Memory B cell (primary cell): ENCODE data around the gene TMEM107.
"Not testable (repeated sequence)": the region's sequence is repeated elsewhere in the genome, so short reads cannot be mapped to it uniquely, and the experiment has no call there.

Source experiments
- ATAC-seq: fragments of 150-1000 bp; cut with Tn5 transposase; 2 replicates; pipeline ENCODE4 v1.10.0; 2021; ENCODE audit warnings: low read depth, mild to moderate bottlenecking, moderate library complexity
- DNase-seq, 2 donors: peaks; one replicate each; pipeline ENCODE4 v3.0.0; 2022; ENCODE audit warnings: low spot score in 2 of 2
- H3K27ac Mint-ChIP-seq: one replicate; pipeline ENCODE4 v1.8.0; 2022; ENCODE audit warnings: mild to moderate bottlenecking, moderate library complexity, mixed read lengths
- H3K27me3 Mint-ChIP-seq: one replicate; pipeline ENCODE4 v1.8.0; 2022; ENCODE audit warnings: mixed read lengths
- H3K36me3 Mint-ChIP-seq: one replicate; pipeline ENCODE4 v1.8.0; 2022; ENCODE audit warnings: mild to moderate bottlenecking, mixed read lengths
- H3K4me1 Mint-ChIP-seq: one replicate; pipeline ENCODE4 v1.8.0; 2022; ENCODE audit warnings: mixed read lengths
- H3K4me3 Mint-ChIP-seq: one replicate; pipeline ENCODE4 v1.8.0; 2022; ENCODE audit warnings: mild to moderate bottlenecking, moderate library complexity, mixed read lengths
- H3K9me3 Mint-ChIP-seq: one replicate; pipeline ENCODE4 v1.8.0; 2022; ENCODE audit warnings: mixed read lengths

TMEM107 gene

DNA sequence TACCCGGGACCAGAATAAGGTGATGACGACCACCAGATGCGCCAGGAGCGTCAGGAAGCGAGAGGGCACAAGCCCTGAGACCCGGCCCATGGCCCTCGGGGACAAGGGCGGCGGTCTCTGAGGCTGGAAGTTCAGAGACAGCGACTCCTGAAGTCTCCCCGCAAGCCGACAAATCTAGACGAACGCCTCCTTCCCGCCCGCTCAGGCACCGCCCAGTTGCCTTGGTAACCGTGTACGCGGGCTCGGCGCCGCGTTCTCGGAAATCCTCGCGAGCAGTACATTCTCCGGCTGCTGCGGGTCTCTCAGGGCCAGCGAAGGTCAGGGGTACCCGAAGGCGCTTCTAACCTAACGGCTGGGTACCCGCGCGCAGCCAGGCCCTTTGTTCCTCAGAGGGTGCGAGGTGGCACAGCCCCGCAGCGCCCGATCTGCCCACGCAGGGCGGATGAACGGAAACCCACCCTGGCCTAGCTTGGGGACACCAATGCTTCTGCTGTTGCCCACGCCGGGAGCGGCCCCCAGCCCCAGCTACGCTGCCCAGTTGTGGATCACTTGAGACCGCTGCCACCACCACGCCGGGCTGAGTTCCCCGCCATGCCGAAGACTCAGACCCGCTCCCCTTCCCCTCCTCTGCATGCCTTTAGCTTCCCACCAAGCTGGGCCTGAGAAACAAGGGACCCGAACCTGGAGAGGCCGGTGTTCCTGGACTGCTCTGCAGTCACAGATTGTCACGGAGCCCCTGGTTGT, at the start of gene TMEM107:
TMEM107 (minus strand) TSS at position 184 of the 744 bp plus-strand sequence; CDS start at position 90, 94 bp downstream.
- Mint-ChIP-seq H3K9me3 (no peaks in the 10 kb centered on the region), H3K4me3 (peak within 1 kb of the TSS; percentile 92), H3K36me3 (no peaks in the 10 kb centered on the region), H3K27ac (peak within 1 kb of the TSS; percentile 80), H3K4me1 (peaks cover 37% of the 10 kb centered on the region), H3K27me3 (no peaks in the 10 kb centered on the region)
- ATAC-seq (peak; percentile 48), DNase-seq (peak; percentile 79 to 81)

DNA sequence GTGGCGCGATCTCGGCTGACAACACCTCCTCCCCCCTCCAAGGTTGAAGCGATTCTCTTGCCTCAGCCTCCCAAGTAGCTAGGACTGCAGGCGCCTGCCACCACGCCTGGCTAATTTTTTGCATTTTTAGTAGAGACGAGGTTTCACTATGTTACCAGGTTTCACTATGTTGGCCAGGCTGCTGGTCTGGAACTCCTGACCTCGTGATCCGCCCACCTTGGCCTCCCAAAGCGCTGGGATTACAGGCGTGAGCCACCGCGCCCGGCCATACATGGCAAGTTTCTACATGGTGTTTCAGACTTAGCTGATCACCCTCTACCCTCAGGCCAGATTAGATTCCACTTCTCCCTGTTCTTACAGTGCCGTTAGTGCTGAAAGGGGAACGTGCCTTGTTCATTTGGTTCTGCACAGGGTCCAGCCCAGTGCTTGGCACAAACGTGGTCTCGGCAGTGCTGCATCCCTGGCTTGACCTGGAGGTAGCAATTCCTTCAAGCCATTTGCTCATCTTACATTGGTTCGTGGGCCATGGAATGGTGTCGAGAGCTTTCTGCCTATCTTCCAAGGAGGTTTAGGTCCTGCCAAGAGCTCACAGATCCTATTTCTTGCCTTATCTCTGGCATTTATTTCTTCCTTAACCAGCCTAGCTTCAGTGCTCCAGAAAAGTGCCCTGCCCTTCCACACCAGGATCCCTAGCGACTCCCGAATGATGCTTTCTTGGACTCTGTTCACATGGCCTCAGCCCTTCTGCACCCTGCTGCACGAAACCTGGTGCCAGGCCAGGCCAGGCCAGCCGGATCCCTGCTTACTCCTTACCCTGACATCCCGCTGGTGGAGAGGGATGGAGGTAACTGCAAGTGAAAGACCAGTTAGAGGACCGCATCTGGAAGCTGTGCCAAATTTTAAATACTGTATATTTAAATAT, 49.0 kb upstream of the TMEM107 start:
- peak overlapping the region; percentile 100 for H3K27ac Mint-ChIP-seq
- H3K36me3 Mint-ChIP-seq = peaks cover 27% of the 10 kb centered on the region
- no peaks in the 10 kb centered on the region for H3K27me3 Mint-ChIP-seq
- H3K4me1 Mint-ChIP-seq = peaks cover 46% of the 10 kb centered on the region
- H3K9me3 Mint-ChIP-seq = no peaks in the 10 kb centered on the region
- peak overlapping the region; percentile 39 for H3K4me3 Mint-ChIP-seq
- DNase-seq (no peak), ATAC-seq (no peak)

DNA sequence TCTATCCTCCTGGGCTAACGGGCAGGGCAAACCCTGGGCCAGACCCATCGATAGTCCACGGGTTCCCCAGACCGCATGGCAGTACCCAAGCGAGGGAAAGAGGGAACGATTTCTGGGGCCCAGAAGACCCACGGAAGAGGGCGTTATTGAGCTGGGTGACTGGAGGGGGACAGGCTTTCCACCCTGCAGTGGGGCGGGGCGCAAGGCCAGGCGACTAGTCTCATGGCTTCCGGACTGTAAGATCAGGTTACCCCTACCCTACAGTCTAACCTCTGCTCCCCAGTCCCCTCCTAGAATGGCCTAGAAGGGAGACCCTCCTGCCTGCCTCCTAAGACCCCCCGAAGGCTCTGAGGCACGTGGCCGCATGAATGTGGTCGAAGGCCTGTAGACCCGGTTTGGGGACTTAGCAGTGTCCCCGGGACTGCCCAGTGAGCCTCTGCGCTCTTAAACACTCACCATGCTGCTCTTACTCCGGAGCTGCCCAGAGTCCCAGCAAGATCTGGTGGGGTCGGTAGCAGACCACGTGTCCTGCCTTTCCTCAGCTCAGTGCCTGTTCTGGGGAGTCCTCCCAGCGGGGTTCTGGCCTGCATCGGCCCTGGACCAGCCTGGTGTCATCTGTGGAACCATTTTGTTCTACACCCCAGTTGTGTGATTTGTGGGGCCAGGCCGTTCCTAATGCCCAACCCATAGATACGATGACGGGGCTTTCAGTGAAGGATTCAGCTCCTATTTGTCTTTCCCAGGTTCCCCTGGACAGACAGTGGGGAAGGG, 47.4 kb upstream of the TMEM107 start:
- H3K27me3 Mint-ChIP-seq = no peaks in the 10 kb centered on the region
- H3K9me3 Mint-ChIP-seq = no peaks in the 10 kb centered on the region
- peaks cover 17% of the 10 kb centered on the region for H3K36me3 Mint-ChIP-seq
- peak overlapping the region; percentile 94 for H3K4me3 Mint-ChIP-seq
- H3K27ac Mint-ChIP-seq = peak overlapping the region; percentile 100
- peak; percentile 3 for ATAC-seq
- no peak for DNase-seq
- H3K4me1 Mint-ChIP-seq = peaks cover 49% of the 10 kb centered on the region

DNA sequence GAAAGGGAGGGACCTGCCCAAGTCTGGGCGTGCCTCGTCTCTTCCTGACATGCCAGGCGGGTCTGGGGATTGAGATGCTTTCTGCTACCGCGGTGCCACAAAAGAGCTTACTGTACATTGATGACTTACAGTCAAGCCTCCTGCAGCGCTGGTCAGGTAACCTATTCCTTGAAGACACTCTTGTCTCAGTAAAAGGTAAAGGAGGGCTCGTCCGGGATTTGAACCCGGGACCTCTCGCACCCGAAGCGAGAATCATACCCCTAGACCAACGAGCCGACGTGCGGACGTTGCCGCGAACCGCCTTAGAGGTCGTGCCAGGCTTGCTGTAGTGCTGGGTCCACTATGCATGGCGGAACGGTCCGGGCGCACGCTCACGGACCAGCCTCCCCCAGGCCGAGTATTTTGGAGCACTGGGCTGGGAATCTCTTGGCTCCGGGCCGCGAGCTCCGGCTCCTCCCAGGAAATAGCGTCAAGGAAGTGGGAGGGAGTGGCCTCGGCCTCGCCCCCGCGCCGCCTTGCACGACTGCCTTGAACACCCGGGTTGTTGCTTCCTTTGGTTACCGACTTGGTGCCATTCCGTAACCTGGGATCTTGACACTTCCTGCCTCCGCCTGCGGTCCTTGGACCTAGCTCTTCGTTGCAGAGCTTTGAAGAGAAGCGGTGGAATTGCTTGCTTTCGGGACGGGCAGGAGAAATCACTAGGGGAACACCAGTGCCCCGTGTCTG, 46.6 kb upstream of the TMEM107 start:
- Mint-ChIP-seq H3K27me3 (no peaks in the 10 kb centered on the region), H3K4me1 (peaks cover 52% of the 10 kb centered on the region), H3K4me3 (peak overlapping the region; percentile 94), H3K9me3 (no peaks in the 10 kb centered on the region), H3K27ac (peak overlapping the region; percentile 100), H3K36me3 (peaks cover 16% of the 10 kb centered on the region)
- DNase-seq (peak; percentile 86 to 94), ATAC-seq (peak; percentile 47)

DNA sequence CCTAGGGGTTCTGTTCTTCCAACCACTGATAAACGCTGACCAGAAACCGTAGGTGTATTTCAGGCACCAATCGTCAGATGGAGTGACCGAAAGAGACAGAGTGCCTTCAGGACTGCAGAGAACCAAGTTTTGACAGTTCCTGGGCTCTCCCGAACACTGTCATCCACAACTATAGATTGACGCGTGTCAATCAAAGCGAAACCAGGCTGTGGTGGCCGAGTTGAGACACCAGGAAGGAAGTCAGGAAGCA, 46.1 kb upstream of the TMEM107 start:
- H3K27me3 Mint-ChIP-seq = no peaks in the 10 kb centered on the region
- DNase-seq (no peak), ATAC-seq (peak; percentile 46)
- H3K4me1 Mint-ChIP-seq = peaks cover 49% of the 10 kb centered on the region
- H3K27ac Mint-ChIP-seq = peak overlapping the region; percentile 100
- H3K4me3 Mint-ChIP-seq = peak overlapping the region; percentile 94
- no peaks in the 10 kb centered on the region for H3K9me3 Mint-ChIP-seq
- peaks cover 11% of the 10 kb centered on the region for H3K36me3 Mint-ChIP-seq

DNA sequence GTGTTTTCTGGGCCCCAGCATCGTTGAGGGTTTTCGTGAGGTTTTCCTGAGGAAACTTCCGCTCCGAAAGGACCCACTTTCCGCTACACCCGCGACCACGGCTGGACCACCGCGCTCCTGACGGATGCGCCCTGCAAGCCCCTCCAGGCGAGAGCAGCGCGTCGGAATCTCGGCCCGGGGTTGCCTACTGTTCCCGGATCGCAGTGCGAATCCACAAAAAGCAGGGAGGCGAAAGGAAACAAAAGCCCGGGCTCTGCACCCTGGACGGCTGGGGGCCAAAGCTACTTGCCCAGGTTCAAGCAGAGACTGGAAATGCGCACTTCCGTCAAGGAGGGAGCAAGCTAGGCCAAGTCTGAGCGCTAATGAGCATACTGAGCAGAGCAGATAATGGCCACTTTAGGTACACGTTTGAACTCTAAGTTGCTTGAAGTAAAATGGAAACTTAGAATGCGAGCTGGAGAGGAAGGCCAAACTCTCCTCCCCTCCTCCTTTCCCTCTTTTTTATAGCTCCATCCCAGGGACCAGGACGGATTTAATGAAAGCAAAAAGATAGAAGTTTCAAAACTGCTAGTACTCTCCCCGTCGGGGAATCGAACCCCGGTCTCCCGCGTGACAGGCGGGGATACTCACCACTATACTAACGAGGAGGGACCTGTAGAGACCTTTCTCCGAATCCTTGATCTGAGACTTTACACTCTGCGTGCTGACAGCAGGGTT, 45.6 kb upstream of the TMEM107 start:
- Mint-ChIP-seq H3K4me3 (peak overlapping the region; percentile 94), H3K9me3 (no peaks in the 10 kb centered on the region), H3K4me1 (peaks cover 45% of the 10 kb centered on the region), H3K27ac (peak overlapping the region; percentile 100), H3K36me3 (peaks cover 7% of the 10 kb centered on the region), H3K27me3 (no peaks in the 10 kb centered on the region)
- DNase-seq (peak; percentile 95), ATAC-seq (peak; percentile 61)

DNA sequence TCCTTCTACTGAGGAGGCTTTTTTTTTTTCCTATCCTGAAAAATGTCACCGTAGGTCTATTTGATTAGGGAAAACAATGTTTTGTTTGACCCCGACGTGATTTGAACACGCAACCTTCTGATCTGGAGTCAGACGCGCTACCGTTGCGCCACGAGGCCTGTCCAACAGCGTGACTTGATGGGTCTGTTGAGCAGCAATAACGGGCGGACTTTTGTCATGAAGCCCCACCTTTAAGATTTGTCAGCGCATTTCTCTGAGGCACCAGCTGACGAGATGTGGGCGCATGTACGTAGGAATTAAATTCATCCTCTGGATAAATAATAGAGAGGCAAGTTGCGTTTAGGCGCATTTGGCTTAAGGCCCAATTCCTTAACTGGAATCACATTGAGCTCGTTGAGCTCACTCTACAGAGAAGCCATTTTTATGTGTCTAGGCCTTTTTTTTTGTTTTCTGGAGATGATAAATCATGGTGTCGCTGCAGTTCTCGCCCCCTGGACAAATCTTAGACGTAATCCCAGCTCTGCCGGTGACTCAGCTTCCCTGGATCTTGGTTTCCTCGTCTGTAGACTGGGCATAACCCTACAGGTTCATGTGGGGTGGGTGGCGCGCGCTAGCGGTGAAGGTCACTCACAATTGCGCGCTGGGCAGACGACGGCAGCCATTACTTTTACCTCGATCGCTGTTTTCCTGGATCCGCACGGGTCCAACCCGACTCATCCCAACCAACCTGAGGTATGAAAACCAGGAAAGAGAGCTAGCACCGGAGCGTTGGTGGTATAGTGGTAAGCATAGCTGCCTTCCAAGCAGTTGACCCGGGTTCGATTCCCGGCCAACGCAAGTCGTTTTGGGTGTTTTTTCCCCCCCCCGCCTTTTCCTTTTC, 44.8 kb upstream of the TMEM107 start:
- DNase-seq (peak; percentile 72 to 90), ATAC-seq (peak; percentile 14)
- Mint-ChIP-seq H3K27ac (peak overlapping the region; percentile 100), H3K4me3 (peak overlapping the region; percentile 94), H3K4me1 (peaks cover 39% of the 10 kb centered on the region), H3K27me3 (no peaks in the 10 kb centered on the region), H3K9me3 (no peaks in the 10 kb centered on the region), H3K36me3 (peaks cover 7% of the 10 kb centered on the region)

DNA sequence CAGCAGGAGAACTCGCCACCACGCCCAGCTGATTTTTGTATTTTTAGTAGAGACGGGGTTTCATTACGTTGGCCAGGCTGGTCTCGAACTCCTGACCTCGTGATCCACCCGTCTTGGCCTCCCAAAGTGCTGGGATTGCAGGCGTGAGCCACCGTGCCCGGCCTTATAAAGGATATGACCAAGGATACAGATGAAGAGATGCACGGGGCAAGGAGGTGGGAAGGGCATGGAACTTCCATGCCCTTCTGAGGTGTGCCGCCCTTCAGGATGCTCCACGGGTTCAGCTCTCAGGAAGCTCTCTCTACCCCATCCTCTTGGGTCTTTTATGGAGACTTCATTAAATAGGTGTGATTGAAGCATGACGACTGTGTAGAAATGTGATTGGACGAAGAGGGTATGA, 37.8 kb upstream of the TMEM107 start:
- H3K4me1 Mint-ChIP-seq = peaks cover 18% of the 10 kb centered on the region
- not testable (repeated sequence) for H3K27ac Mint-ChIP-seq, H3K27me3 Mint-ChIP-seq, H3K9me3 Mint-ChIP-seq, H3K36me3 Mint-ChIP-seq, DNase-seq, ATAC-seq, H3K4me3 Mint-ChIP-seq

DNA sequence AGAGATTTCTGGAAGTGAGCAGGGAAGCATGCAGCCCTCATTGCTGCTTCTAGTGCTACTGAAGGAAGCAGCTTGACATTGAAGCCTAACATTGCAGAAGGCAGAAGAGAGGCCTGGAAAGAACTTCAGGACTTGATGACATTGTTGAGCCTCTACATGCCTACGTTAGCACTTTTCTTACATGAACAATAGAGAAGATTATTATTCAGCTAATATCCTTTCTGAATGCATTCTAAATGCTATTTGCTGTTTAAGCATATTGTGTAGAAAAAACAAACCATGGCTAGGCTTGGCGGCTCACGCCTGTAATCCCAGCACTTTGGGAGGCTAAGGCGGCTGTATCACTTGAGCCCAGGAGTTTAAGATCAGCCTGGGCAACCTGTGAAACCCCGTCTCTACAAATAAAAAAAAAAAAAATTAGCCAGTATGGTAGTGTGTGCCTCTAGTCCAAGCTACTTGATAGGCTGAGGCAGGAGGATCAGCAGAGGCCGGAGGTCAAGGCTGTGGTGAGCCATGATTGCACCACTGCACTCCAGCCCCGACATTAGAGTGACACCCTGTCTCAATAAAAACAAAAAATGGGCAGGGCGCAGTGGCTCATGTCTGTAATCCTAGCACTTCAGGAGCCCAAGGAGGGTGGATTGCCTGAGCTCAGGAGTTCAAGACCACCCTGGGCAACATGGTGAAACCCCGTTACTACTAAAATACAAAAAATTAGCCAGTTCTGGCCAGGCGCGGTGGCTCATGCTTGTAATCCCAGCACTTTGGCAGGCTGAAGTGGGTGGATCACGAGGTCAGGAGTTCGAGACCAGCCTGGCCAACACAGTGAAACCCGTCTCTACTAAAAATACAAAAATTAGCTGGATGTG, 36.4 kb upstream of the TMEM107 start:
- no peak for ATAC-seq
- no peak for DNase-seq
- H3K4me3 Mint-ChIP-seq = no peak overlapping the region
- no peak overlapping the region for H3K27ac Mint-ChIP-seq
- H3K27me3 Mint-ChIP-seq = no peaks in the 10 kb centered on the region
- H3K36me3 Mint-ChIP-seq = no peaks in the 10 kb centered on the region
- H3K9me3 Mint-ChIP-seq = no peaks in the 10 kb centered on the region
- H3K4me1 Mint-ChIP-seq = peaks cover 15% of the 10 kb centered on the region

DNA sequence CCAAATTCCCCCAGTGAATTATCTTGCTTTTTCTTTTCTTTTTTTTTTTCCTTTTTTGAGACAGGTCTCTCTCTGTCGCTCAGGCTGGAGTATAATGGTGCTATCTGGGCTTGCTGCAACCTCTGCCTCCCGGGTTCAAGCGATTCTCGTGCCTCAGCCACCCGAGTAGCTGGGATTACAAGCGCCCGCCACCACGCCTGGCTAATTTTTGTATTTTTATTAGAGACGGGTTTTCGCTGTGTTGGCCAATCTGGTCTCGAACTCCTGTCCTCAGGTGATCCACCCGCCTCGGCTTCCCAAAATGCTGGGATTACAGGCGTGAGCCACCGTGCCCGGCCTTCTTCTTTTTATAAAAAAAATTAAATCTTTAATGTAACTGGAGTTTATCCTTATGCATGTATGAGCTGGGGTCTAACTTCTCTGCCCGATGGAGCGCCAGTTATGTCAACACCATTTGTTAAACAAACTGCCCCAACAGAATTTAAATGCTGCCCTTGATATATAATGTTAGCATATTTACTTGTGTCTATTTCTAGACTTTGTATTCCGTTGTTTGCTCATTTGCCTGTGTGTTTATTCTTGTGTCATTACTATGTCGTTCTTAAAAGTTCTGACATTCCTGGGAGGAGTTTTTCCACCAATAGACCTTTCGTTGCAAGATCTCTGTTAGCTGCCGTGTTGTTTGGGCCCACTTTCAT, 34.7 kb upstream of the TMEM107 start:
- DNase-seq (no peak), ATAC-seq (peak; percentile 34)
- H3K27ac Mint-ChIP-seq = peak overlapping the region; percentile 57
- H3K27me3 Mint-ChIP-seq = no peaks in the 10 kb centered on the region
- peak overlapping the region; percentile 91 for H3K4me3 Mint-ChIP-seq
- H3K36me3 Mint-ChIP-seq = no peaks in the 10 kb centered on the region
- H3K4me1 Mint-ChIP-seq = peaks cover 15% of the 10 kb centered on the region
- H3K9me3 Mint-ChIP-seq = no peaks in the 10 kb centered on the region
